AG04450 (cell line): ENCODE results near the gene MGAT5B. TPM values are rescaled to one million over a fixed set of nuclear protein-coding genes. Genes with fewer than 3 reads are reported as not detected.

ENCODE experiments used
- CTCF ChIA-PET: fragments of 300-600, 350-600 bp; formaldehyde crosslinking; extraction: SDS; loops from one replicate; lab custom pipeline; 2022; ENCODE audit warnings: antibody characterized with exemption, inconsistent platforms; lab: Charles Lee
- POLR2A ChIA-PET: fragments of 350-600 bp; formaldehyde crosslinking; extraction: SDS; loops from one replicate; lab custom pipeline; 2021; ENCODE audit warnings: antibody characterized with exemption, inconsistent platforms; lab: Yijun Ruan, JAX
- DNase-seq: peaks from one replicate; pipeline ENCODE4 v3.0.0-alpha.2; 2011; ENCODE audit warnings: low read depth, low spot score
- H3K27ac ChIP-seq: one replicate; pipeline ENCODE4 v1.5.1; 2012; ENCODE audit warnings: low read depth, low read length, control low read depth
- H3K27me3 ChIP-seq: one replicate; pipeline ENCODE4 v1.6.0; 2012; ENCODE audit warnings: low read length; ENCODE audit not compliant: control insufficient read depth, insufficient read depth
- H3K4me3 ChIP-seq: 2 replicates; pipeline ENCODE4 v1.5.1; 2011; ENCODE audit warnings: mild to moderate bottlenecking, low read depth, low read length, control low read depth
- H3K9me3 ChIP-seq: 2 replicates; pipeline ENCODE4 v1.5.1; 2012; ENCODE audit warnings: low read length; ENCODE audit not compliant: control insufficient read depth, insufficient read depth
- CTCF ChIP-seq: IDR thresholded peaks from 2 replicates; pipeline ENCODE4 v1.5.1; 2011; ENCODE audit warnings: low read depth, low read length, control low read depth, inconsistent platforms
- polyA plus RNA-seq: library from polyadenylated mRNA; depleted of rRNA; stranded (reverse); fragments of >200 nt; gene quantifications from 2 replicates; pipeline ENCODE4 v1.2.3, GENCODE V29; 2011

MGAT5B gene
- polyA plus RNA-seq, 1 experiment, result 0.69 TPM

- Histone ChIP-seq H3K9me3 (no peaks in the 10 kb centered on the region), H3K27ac (no peak overlapping the region), H3K27me3 (peaks cover 2% of the 10 kb centered on the region), H3K4me3 (no peak overlapping the region)
- no peak for TF ChIP-seq CTCF
- CTCF ChIA-PET, result interaction anchor here (0.7 kb wide), 1 partner anchor 12 kb away, joined by 3 read pairs; no protein-coding TSS in a partner anchor
- DNase-seq, result no peak
- POLR2A ChIA-PET, result no interaction called here
Observed at GRCh38 chr17:76824093-76824492, 44.1 kb upstream of the MGAT5B start.

DNA sequence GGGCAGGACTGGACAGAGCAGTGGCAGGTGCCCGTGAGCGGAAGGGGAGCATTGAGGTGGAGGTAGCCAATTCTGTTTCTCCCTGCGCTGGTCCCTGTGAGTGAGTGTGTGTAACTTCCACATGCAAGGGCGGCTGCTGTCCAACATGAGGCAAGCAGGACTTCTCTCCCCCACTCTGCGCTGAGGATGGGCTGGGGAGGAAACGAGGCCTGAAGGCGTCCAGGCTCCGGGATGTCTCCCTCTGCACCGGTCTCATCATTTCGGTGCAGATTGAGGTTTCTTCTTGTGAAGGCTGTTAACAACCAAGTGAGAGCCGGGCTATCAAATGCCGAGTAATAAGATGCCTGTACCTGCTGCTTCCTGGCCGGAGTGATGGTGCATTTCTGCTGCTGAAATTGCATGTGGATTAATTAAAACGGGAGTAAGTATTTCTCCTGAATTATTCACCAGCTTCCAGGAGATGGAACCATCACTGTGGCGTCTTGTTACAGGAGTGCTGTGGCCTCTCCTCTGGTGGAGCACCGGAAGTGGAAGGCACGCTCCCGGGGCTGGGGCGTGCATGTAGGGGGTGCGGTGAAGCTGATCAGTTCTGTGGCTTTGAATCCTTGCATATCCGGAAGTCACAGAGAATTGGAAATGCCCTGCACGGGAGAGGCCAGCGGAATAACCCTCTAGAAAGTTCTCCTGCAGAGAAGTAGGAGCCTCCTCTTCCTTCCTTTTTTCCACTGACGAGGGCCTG, 41.7 kb upstream of the MGAT5B start:
- no peak for DNase-seq
- no peaks in the 10 kb centered on the region for H3K9me3 ChIP-seq
- ChIA-PET CTCF (no interaction called here), POLR2A (no interaction called here)
- no peak for TF ChIP-seq CTCF
- H3K27ac ChIP-seq, result no peak overlapping the region
- H3K27me3 ChIP-seq, result peaks cover 9% of the 10 kb centered on the region
- no peak overlapping the region for H3K4me3 ChIP-seq

- Histone ChIP-seq H3K27ac (no peak overlapping the region), H3K9me3 (no peaks in the 10 kb centered on the region), H3K4me3 (no peak overlapping the region), H3K27me3 (peaks cover 9% of the 10 kb centered on the region)
- TF ChIP-seq CTCF, result no peak
- CTCF ChIA-PET, result no interaction called here
- POLR2A ChIA-PET, result no interaction called here
- DNase-seq, result no peak
Observed at GRCh38 chr17:76827736-76828135, 40.5 kb upstream of the MGAT5B start.

DNA sequence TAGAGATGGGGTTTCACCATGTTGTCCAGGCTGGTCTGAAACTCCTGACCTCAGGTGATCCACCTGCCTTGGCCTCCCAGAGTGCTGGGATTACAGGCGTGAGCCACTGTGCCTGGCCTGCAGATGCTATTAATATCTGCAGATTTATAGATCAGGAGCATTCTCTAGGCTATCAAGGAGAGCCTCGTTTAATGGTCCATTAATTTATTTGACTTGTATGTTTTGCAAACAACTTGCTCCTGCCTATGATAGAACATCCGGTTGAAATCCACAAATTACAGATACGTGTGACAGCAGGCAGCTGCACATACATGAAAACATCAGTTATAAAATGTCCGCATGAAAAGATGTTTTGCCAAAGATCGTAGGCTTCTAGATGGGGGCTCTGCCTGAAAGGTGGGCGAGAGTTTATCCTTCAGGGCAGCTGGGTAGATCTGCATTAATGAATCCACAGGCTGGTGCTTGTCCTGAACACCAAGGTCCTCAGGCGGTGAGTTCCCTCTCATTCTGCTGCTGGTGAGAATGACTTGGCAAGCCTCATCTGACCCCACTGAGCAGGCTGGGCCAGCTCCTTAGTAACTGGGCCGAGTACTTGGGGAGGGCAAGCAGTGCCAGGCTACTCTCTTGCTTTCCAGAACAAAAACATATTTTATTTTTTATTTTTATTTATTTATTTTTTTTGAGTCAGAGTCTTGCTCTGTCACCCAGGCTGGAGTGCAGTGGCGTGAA, 37.1 kb upstream of the MGAT5B start:
- Histone ChIP-seq H3K4me3 (no peak overlapping the region), H3K9me3 (no peaks in the 10 kb centered on the region), H3K27ac (no peak overlapping the region), H3K27me3 (peaks cover 19% of the 10 kb centered on the region)
- TF ChIP-seq CTCF, result no peak
- ChIA-PET CTCF (no interaction called here), POLR2A (no interaction called here)
- DNase-seq, result no peak

DNA sequence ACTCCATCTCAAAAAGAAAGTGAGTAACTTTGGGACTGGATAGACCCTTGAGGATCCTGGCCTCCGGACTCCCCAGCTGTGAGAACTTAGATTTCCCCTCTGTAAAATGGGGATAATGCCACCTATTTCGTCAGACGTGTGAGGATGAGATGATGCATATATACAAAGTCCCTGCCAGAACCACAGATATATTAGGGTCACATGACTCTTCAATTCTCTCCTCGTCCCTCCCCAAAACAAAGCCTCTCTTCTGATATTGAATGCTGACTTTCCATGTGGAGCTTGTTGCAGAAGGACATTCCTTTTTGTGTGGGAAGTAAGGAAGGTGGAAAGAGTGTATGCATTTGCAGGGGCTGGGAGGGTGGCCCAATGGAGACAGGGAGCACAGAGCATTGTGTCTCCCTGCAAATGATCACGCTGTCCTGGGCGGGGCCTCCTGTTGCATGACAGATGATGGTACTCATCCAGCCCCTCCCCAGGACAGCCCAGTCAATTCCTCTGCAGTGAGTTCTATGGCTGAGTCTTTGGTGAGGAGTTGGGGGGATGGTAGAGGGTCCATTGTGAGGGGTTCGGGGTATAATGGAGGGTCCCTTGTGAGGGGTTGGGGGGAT, 35.1 kb upstream of the MGAT5B start:
- Histone ChIP-seq H3K4me3 (no peak overlapping the region), H3K27ac (no peak overlapping the region), H3K27me3 (peaks cover 19% of the 10 kb centered on the region), H3K9me3 (no peaks in the 10 kb centered on the region)
- POLR2A ChIA-PET, result no interaction called here
- no peak for DNase-seq
- CTCF ChIA-PET, result no interaction called here
- no peak for TF ChIP-seq CTCF
